H1 (cell line): ENCODE measurements around the gene ANKLE1. TPM values are rescaled to one million over a fixed set of nuclear protein-coding genes. Genes with fewer than 3 reads are reported as not detected.

Experiments
- CTCF ChIA-PET: fragments of 300-600 bp; sonication (Branson Sonifier 250); formaldehyde crosslinking; loops from one replicate; lab custom pipeline; 2021; ENCODE audit not compliant: partially characterized antibody; lab: Charles Lee
- POLR2A ChIA-PET: fragments of 300-600 bp; sonication (Branson Sonifier 250); formaldehyde crosslinking; loops from one replicate; lab custom pipeline; 2021; ENCODE audit warnings: inconsistent platforms; ENCODE audit not compliant: partially characterized antibody; lab: Charles Lee
- DNase-seq, 2 experiments: peaks; one replicate each; pipeline versions ENCODE4 v3.0.0 to v3.0.0-alpha.2; 2010 to 2022; ENCODE audit warnings: low spot score in 2 of 2, low read depth in 1 of 2, mixed read lengths in 1 of 2
- FAIRE-seq: peaks from 2 replicates; lab custom pipeline; 2011; peaks lifted over from hg19 to GRCh38; lab: Jason Lieb, UNC
- H2AFZ ChIP-seq: 2 replicates; pipeline ENCODE4 v1.8.1; 2012; ENCODE audit warnings: low read length, inconsistent platforms
- H2AK5ac ChIP-seq: 2 replicates; pipeline ENCODE4 v1.6.1; 2013; ENCODE audit warnings: low read depth, low read length
- H2BK120ac ChIP-seq: replicated peaks from 2 replicates; pipeline ENCODE3; 2013; ENCODE audit warnings: low read depth, low read length, inconsistent platforms
- H2BK12ac ChIP-seq: 2 replicates; pipeline ENCODE4 v1.6.1; 2013; ENCODE audit warnings: low read depth, low read length
- H2BK15ac ChIP-seq: 2 replicates; pipeline ENCODE4 v1.6.1; 2013; ENCODE audit warnings: low read length
- H2BK20ac ChIP-seq: 2 replicates; pipeline ENCODE4 v1.6.1; 2013; ENCODE audit warnings: low read length
- H2BK5ac ChIP-seq: 2 replicates; pipeline ENCODE4 v1.6.1; 2013; ENCODE audit warnings: low read depth, low read length
- H3K14ac ChIP-seq: 2 replicates; pipeline ENCODE4 v1.6.1; 2013; ENCODE audit warnings: inconsistent platforms; ENCODE audit not compliant: insufficient read length
- H3K18ac ChIP-seq: 2 replicates; pipeline ENCODE4 v1.6.1; 2013; ENCODE audit warnings: low read length; ENCODE audit errors: extremely low read depth
- H3K23ac ChIP-seq: 2 replicates; pipeline ENCODE4 v1.6.1; 2013; ENCODE audit warnings: inconsistent platforms; ENCODE audit not compliant: insufficient read length
- H3K23me2 ChIP-seq: 2 replicates; pipeline ENCODE4 v1.6.1; 2013; ENCODE audit warnings: low read depth, low read length
- H3K27ac ChIP-seq: 2 replicates; pipeline ENCODE4 v1.6.1; 2011; ENCODE audit warnings: low read depth, low read length, inconsistent platforms
- H3K27me3 ChIP-seq, 4 experiments: replicated peaks in 1 of 4; 1 replicate in 1 of 4; 2 replicates in 3 of 4; pipeline versions ENCODE4 v1.6.1 to v1.8.1; 2011 to 2013; ENCODE audit warnings: low read length in 3 of 4, mild to moderate bottlenecking in 3 of 4, inconsistent platforms in 2 of 4, mixed read lengths in 2 of 4, moderate library complexity in 1 of 4; ENCODE audit not compliant: control insufficient read depth in 3 of 4, insufficient read depth in 3 of 4; ENCODE audit errors: extremely low read depth in 1 of 4
- H3K36me3 ChIP-seq, 4 experiments: 2 replicates each; pipeline versions ENCODE4 v1.6.1 to v1.8.1; 2011 to 2013; ENCODE audit warnings: mild to moderate bottlenecking in 4 of 4, low read length in 3 of 4, moderate library complexity in 2 of 4, control low read depth in 1 of 4, inconsistent platforms in 1 of 4; ENCODE audit not compliant: insufficient read depth in 4 of 4, control insufficient read depth in 2 of 4
- H3K4ac ChIP-seq: replicated peaks from 2 replicates; pipeline ENCODE3; 2013; ENCODE audit warnings: low read length, low read depth, mixed read lengths, inconsistent platforms; ENCODE audit not compliant: insufficient read length
- H3K4me1 ChIP-seq, 4 experiments: replicated peaks in 1 of 4; 1 replicate in 1 of 4; 2 replicates in 3 of 4; pipeline versions ENCODE4 v1.6.1 to v1.8.1; 2011 to 2013; ENCODE audit warnings: low read length in 3 of 4, inconsistent platforms in 2 of 4, mixed read lengths in 1 of 4; ENCODE audit not compliant: insufficient read depth in 4 of 4, control insufficient read depth in 3 of 4
- H3K4me2 ChIP-seq, 2 experiments: 2 replicates each; pipeline versions ENCODE4 v1.6.1 to v1.8.1; 2011 to 2013; ENCODE audit warnings: low read depth in 2 of 2, low read length in 2 of 2, control low read depth in 1 of 2, inconsistent platforms in 1 of 2, mild to moderate bottlenecking in 1 of 2; ENCODE audit not compliant: insufficient read depth in 1 of 2
- H3K4me3 ChIP-seq, 4 experiments: fragments of 200-600, 300-600 bp in 1 of 4; sonication (generic), shearing (Covaris generic), sonication (Bioruptor Twin) in 1 of 4; 2 replicates each; pipeline versions ENCODE4 v1.5.1 to v1.8.1; 2011 to 2016; ENCODE audit warnings: low read length in 4 of 4, low read depth in 3 of 4, control low read depth in 2 of 4, inconsistent platforms in 2 of 4, mild to moderate bottlenecking in 2 of 4, mixed read lengths in 1 of 4, moderate library complexity in 1 of 4; ENCODE audit not compliant: insufficient read depth in 2 of 4; ENCODE audit errors: extremely low read depth in 1 of 4
- H3K56ac ChIP-seq: replicated peaks from 2 replicates; pipeline ENCODE3; 2013; ENCODE audit warnings: low read depth, mild to moderate bottlenecking, mixed read lengths, low read length, inconsistent platforms; ENCODE audit not compliant: insufficient read length
- H3K79me1 ChIP-seq: 2 replicates; pipeline ENCODE4 v1.6.1; 2013; ENCODE audit warnings: low read depth, low read length, control low read depth
- H3K79me2 ChIP-seq, 2 experiments: 2 replicates each; pipeline versions ENCODE4 v1.6.1 to v1.8.1; 2012 to 2013; ENCODE audit warnings: low read length in 2 of 2, mild to moderate bottlenecking in 2 of 2, inconsistent platforms in 1 of 2; ENCODE audit not compliant: insufficient read depth in 2 of 2, control insufficient read depth in 1 of 2
- H3K9ac ChIP-seq, 4 experiments: replicated peaks in 1 of 4; 1 replicate in 1 of 4; 2 replicates in 3 of 4; pipeline versions ENCODE4 v1.6.1 to v1.8.1; 2011 to 2013; ENCODE audit warnings: low read depth in 3 of 4, low read length in 3 of 4, control low read depth in 2 of 4, mild to moderate bottlenecking in 2 of 4, moderate library complexity in 2 of 4, inconsistent platforms in 1 of 4; ENCODE audit errors: extremely low read depth in 1 of 4
- H3K9me3 ChIP-seq, 2 experiments: 2 replicates each; pipeline versions ENCODE4 v1.6.1 to v1.8.1; 2012 to 2013; ENCODE audit warnings: mild to moderate bottlenecking in 2 of 2, moderate library complexity in 2 of 2, control low read depth in 1 of 2, inconsistent platforms in 1 of 2, low read depth in 1 of 2, low read length in 1 of 2, mixed read lengths in 1 of 2; ENCODE audit not compliant: insufficient read depth in 2 of 2
- H4K20me1 ChIP-seq, 2 experiments: replicated peaks in 1 of 2; 2 replicates each; pipeline versions ENCODE3 to v1.8.1; 2011 to 2013; ENCODE audit warnings: inconsistent platforms in 2 of 2, low read length in 2 of 2, mild to moderate bottlenecking in 1 of 2; ENCODE audit not compliant: insufficient read depth in 2 of 2, control insufficient read depth in 1 of 2
- H4K5ac ChIP-seq: 2 replicates; pipeline ENCODE4 v1.6.1; 2013; ENCODE audit warnings: low read length, low read depth, mixed read lengths, inconsistent platforms; ENCODE audit not compliant: insufficient read length
- H4K8ac ChIP-seq: 2 replicates; pipeline ENCODE4 v1.8.0; 2013; ENCODE audit warnings: mild to moderate bottlenecking, moderate library complexity, low read length, inconsistent platforms; ENCODE audit not compliant: insufficient read depth; ENCODE audit errors: extremely low read depth
- H4K91ac ChIP-seq: replicated peaks from 2 replicates; pipeline ENCODE3; 2013; ENCODE audit warnings: low read length, mixed read lengths, inconsistent platforms; ENCODE audit not compliant: insufficient read length
- BRCA1 ChIP-seq: IDR thresholded peaks from 2 replicates; pipeline ENCODE4 v1.6.1; 2012; ENCODE audit warnings: low read depth, low read length, improper control_type of control experiment
- CBX5 ChIP-seq: fragments of 300-800, 300-1000 bp; sonication (generic); IDR thresholded peaks from 2 replicates; pipeline ENCODE4 v1.7.1; 2016; ENCODE audit warnings: antibody characterized with exemption, low read length, low read depth
- RFX5 ChIP-seq: IDR thresholded peaks from 2 replicates; pipeline ENCODE4 v1.6.1; 2011; ENCODE audit warnings: low read depth, low read length, improper control_type of control experiment, borderline replicate concordance
- SIN3A ChIP-seq, 2 experiments: IDR thresholded peaks in 1 of 2; conservative IDR thresholded peaks in 1 of 2; 2 replicates each; pipeline ENCODE4 v1.6.1; 2011 to 2012; ENCODE audit warnings: low read length in 2 of 2, improper control_type of control experiment in 1 of 2, low read depth in 1 of 2, mild to moderate bottlenecking in 1 of 2
- SRF ChIP-seq: IDR thresholded peaks from 2 replicates; pipeline ENCODE4 v1.6.1; 2011; ENCODE audit warnings: mild to moderate bottlenecking, low read depth, low read length, moderate library complexity
- SUZ12 ChIP-seq: fragments of 200-600 bp; sonication (generic); IDR thresholded peaks from 2 replicates; pipeline ENCODE4 v1.6.1; 2012; ENCODE audit warnings: mild to moderate bottlenecking, inconsistent platforms, low read length, moderate library complexity, mixed read lengths
- TAF1 ChIP-seq: IDR thresholded peaks from 2 replicates; pipeline ENCODE4 v1.6.1; 2011; ENCODE audit warnings: mild to moderate bottlenecking, low read depth, low read length
- USF2 ChIP-seq: IDR thresholded peaks from 2 replicates; pipeline ENCODE4 v1.6.1; 2011; ENCODE audit warnings: low read length, improper control_type of control experiment
- WGBS, 2 experiments: shearing (Covaris generic) in 1 of 2; methylation state at CpG; one replicate each; pipeline versions ENCODE4 v1.1.6 to v1.1.7; 2013 to 2015; ENCODE audit warnings: low lambda C conversion rate in 2 of 2, mixed read lengths in 2 of 2, inconsistent platforms in 1 of 2, low coverage in 1 of 2, missing lambda C conversion rate in 1 of 2; ENCODE audit not compliant: insufficient replicate concordance in 2 of 2, insufficient coverage in 1 of 2, insufficient read length in 1 of 2; ENCODE audit errors: extremely low coverage in 1 of 2, missing lambda C conversion rate in 1 of 2; 5-methylcytosine and 5-hydroxymethylcytosine counted together
- polyA plus RNA-seq, 7 experiments: library from polyadenylated mRNA; depleted of rRNA in 3 of 7; stranded (reverse) in 5 of 7; unstranded in 2 of 7; fragments of >200 nt in 5 of 7; fragments of 200-250 nt in 2 of 7; gene quantifications; 1 replicate in 5 of 7; 2 replicates in 1 of 7; 4 replicates in 1 of 7; pipeline versions ENCODE4 v1.2.1 to v1.2.3, GENCODE V29; 2011 to 2013; ENCODE audit warnings: missing spikeins in 2 of 7, mixed read lengths in 2 of 7
- total RNA-seq: library from RNA; stranded (reverse); fragmentation: NEBNext Ultra II Directional; extraction: Animal tissue kit (Norgen Biotek cat#: 25700); gene quantifications from 2 replicates; pipeline ENCODE4 v1.2.1, GENCODE V29; 2021

Gene ANKLE1
- total and polyA plus RNA-seq, 2 of the 8 experiments (the other 6 are each of a cell fraction or from before 2014, with no cell fraction given): 6.1 to 9.6 TPM

DNA sequence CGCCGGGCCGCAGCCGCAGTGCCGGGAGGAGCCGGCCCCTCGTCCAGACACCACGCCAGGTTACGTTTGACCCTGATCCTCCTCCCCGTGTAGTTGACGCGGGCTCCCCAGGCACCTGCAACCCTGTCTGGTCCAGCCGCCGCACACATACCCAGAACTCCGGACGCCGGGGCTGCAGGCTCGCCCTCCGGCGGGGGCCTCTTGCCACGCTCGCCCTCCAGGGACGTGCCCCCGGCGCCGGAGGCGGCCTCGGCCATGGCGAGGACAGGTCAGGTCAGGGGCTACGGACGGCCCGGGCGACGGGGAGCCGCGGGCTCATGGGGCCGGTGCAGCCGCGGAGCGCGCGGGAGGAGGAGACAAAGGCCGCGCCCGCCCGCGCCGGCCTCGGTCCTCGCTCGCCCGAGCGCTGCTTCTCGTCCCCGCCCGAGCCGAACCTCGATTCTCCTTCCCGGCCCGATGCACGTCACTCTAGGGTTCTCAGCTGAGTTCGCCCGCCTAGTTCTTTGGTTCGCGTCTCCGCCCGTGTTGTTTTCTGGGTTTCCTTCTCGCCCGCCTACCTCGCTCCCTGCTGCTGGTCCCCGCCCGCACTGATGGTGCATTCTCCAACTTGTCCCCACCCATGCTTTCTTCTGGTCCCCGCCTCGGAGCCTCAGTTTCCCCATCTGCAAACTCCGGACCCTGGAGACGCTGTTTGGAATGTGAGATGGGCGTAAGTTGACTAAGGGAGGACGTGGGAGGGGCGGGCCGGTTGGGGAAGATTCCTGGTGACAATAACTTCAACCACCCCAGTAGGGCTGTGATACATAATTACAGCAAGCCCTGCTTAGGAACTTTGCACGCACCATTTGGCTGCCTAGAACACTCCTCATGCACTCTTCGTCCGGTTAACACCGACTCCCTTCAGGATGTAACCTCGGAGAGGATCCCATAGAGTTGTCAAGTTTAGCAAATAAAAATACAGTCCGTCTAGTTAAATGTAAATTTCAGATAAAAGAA is 53.0 kb downstream of the ANKLE1 start, which contains the start of gene ANO8:
ANO8 (minus strand) TSS at position 442 of the 996 bp plus-strand sequence; CDS start at position 257, 185 bp downstream.
- H3K4me3 ChIP-seq: peak within 1 kb of the TSS; percentile 74 to 85 (median 78)
- no peak within 1 kb of the TSS for H2AFZ ChIP-seq
- H3K79me1 ChIP-seq: peaks cover 3% of the 10 kb centered on the region
- peak within 1 kb of the TSS; percentile 41 for H4K5ac ChIP-seq
- H3K4ac ChIP-seq: peak within 1 kb of the TSS; percentile 29
- H2AK5ac ChIP-seq: no peak within 1 kb of the TSS
- H2BK5ac ChIP-seq: no peak within 1 kb of the TSS
- 0 out of 2 replicates have a peak within 1 kb of the TSS, but pooled peaks have one; percentile 67 for H2BK20ac ChIP-seq
- no peaks in the 10 kb centered on the region for H3K9me3 ChIP-seq
- H3K18ac ChIP-seq: peak within 1 kb of the TSS; percentile 87
- peaks cover 21% of the 10 kb centered on the region for H3K23me2 ChIP-seq
- FAIRE-seq: peak; percentile 75
- peak within 1 kb of the TSS; percentile 71 to 88 for H3K4me2 ChIP-seq
- H2BK12ac ChIP-seq: peak within 1 kb of the TSS; percentile 39; the same call in 1 of the 2 replicates
- H3K9ac ChIP-seq: peak within 1 kb of the TSS; percentile 25 to 79 (median 70); a peak in 6 of 7 replicates
- ChIA-PET CTCF (interaction anchor here (0.7 to 3.0 kb wide), 9 partner anchors 9 to 73 kb away, joined by 3 to 14 read pairs (median 4); partner anchors contain the start of genes DDA1 and MRPL34), POLR2A (interaction anchor here (0.7 to 17.1 kb wide), 9 partner anchors 9 to 119 kb away, joined by 3 to 329 read pairs (median 5); partner anchors contain the start of genes ABHD8, DDA1, MRPL34 and OCEL1)
- no peaks in the 10 kb centered on the region for H3K36me3 ChIP-seq
- peak within 1 kb of the TSS; percentile 29; the same call in 1 of the 2 replicates for H3K27ac ChIP-seq
- H3K56ac ChIP-seq: peak within 1 kb of the TSS; percentile 73
- H3K23ac ChIP-seq: no peak within 1 kb of the TSS
- H4K20me1 ChIP-seq: peaks cover 0 to 11% of the 10 kb centered on the region in 2 experiments
- H4K8ac ChIP-seq: peak within 1 kb of the TSS; percentile 92
- no peak within 1 kb of the TSS for H3K14ac ChIP-seq
- DNase-seq: peak; percentile 91 to 99
- no peak within 1 kb of the TSS for H2BK120ac ChIP-seq
- 8% methylated on average over 58 of the region's 86 CpGs; no CpG with 5 or more reads in 1 of the 2 experiments for WGBS, 2 experiments
- no peak within 1 kb of the TSS for H4K91ac ChIP-seq
- no peaks in the 10 kb centered on the region for H3K27me3 ChIP-seq
- H3K4me1 ChIP-seq: peaks cover 0 to 29% (median 21%) of the 10 kb centered on the region in 4 experiments; a peak in 5 of 7 replicates
- H3K79me2 ChIP-seq: no peaks in the 10 kb centered on the region
- peak within 1 kb of the TSS; percentile 61; the same call in 1 of the 2 replicates for H2BK15ac ChIP-seq
- peak; percentile 66 for TF ChIP-seq TAF1
- TF ChIP-seq BRCA1: no peak
- TF ChIP-seq RFX5: no peak
- no peak for TF ChIP-seq SRF
- no peak for TF ChIP-seq CBX5
- no peak for TF ChIP-seq SUZ12
- no peak for TF ChIP-seq USF2
- peak in 1 of 2 experiments; percentile 94; a peak in 1 of 4 replicates for TF ChIP-seq SIN3A (conservative IDR thresholded peaks at IDR 0.05 in 1 of 2, IDR thresholded peaks at IDR 0.05 in 1 of 2; ENCODE audit: low read depth in 1 of 2, low read length in 2 of 2)
